ENCODE data around the gene RHOD.
A peak's percentile ranks its signal among the peaks of the same experiment; 100 is the strongest.

Gene RHOD, protein sequence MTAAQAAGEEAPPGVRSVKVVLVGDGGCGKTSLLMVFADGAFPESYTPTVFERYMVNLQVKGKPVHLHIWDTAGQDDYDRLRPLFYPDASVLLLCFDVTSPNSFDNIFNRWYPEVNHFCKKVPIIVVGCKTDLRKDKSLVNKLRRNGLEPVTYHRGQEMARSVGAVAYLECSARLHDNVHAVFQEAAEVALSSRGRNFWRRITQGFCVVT

DNA sequence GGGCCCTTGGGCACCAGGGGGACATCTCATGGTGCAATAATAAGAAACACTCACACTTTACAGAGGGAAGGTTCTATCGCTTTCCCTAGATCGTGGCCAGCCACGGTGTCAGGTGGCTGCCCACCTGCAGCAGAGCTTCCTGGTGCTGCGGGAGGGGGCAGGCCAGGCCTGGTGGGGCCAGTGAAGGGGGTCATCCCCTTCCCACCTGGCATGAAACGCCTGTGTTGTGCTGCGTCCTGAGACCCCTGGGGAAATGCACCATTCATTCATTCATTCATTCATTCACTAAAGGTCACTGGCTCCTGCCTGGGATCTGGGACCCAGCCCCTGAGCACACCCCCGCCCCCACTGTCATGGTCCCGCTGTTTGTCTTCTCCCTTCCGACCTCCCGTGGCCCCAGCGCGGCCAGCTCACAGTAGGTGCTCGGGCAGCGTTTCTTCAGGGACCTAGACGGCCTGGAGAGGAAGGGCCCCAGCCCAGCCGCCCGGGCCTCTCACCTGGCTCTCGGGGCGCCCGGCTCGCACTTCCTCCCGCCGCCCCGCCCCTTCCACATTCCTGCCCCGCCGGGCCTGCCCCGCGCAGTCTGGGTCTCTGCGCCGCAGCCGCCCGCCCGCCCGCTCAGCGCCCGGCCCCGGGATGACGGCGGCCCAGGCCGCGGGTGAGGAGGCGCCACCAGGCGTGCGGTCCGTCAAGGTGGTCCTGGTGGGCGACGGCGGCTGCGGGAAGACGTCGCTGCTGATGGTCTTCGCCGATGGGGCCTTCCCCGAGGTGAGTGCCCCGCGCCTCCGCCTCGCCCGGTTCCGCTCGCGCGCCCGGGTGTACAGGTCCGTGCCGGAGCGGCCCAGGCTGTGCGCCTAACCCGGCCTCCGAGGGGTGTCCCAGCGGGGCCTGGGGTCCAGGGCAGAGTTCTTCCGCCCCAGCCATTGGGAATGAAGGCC, at the start of gene RHOD:
RHOD (plus strand) TSS at position 581 of the 938 bp plus-strand sequence; CDS start at position 637, 56 bp downstream.
- TF ChIP-seq, protein P1, sequence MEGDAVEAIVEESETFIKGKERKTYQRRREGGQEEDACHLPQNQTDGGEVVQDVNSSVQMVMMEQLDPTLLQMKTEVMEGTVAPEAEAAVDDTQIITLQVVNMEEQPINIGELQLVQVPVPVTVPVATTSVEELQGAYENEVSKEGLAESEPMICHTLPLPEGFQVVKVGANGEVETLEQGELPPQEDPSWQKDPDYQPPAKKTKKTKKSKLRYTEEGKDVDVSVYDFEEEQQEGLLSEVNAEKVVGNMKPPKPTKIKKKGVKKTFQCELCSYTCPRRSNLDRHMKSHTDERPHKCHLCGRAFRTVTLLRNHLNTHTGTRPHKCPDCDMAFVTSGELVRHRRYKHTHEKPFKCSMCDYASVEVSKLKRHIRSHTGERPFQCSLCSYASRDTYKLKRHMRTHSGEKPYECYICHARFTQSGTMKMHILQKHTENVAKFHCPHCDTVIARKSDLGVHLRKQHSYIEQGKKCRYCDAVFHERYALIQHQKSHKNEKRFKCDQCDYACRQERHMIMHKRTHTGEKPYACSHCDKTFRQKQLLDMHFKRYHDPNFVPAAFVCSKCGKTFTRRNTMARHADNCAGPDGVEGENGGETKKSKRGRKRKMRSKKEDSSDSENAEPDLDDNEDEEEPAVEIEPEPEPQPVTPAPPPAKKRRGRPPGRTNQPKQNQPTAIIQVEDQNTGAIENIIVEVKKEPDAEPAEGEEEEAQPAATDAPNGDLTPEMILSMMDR (conservative IDR thresholded peaks at IDR 0.05; ENCODE audit: control insufficient read depth, insufficient read depth, low read depth, low read length): no peak
- H3K4me3 ChIP-seq (ENCODE audit: control insufficient read depth, low read depth, low read length): peak within 1 kb of the TSS; percentile 53
- no peak for DNase-seq (ENCODE audit: low read depth)

DNA sequence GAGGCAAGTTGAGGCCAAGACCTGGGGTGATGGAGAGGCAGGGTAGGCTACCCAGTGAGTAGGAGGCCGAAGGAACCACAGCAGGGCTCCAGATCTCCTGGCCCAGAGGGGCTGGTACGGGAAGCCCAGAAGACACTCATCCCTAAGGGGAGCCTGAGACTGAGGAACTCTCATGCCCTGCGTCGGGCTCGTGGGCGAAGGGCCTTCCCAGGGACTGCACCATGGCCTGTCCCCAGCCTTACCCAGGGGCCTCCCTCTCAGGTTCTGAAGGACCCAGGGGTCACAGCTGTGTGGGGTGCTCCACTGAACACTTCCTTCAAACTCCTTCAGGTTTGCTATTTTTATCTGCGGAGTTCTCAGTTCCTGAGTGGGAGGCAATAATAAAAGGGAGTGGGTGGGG, 49.5 kb upstream of the RHOD start:
- TF ChIP-seq, protein P1 (conservative IDR thresholded peaks at IDR 0.05; ENCODE audit: control insufficient read depth, insufficient read depth, low read depth, low read length): no peak
- H3K4me3 ChIP-seq (ENCODE audit: control insufficient read depth, low read depth, low read length): no peak overlapping the region
- no peak for DNase-seq (ENCODE audit: low read depth)

DNA sequence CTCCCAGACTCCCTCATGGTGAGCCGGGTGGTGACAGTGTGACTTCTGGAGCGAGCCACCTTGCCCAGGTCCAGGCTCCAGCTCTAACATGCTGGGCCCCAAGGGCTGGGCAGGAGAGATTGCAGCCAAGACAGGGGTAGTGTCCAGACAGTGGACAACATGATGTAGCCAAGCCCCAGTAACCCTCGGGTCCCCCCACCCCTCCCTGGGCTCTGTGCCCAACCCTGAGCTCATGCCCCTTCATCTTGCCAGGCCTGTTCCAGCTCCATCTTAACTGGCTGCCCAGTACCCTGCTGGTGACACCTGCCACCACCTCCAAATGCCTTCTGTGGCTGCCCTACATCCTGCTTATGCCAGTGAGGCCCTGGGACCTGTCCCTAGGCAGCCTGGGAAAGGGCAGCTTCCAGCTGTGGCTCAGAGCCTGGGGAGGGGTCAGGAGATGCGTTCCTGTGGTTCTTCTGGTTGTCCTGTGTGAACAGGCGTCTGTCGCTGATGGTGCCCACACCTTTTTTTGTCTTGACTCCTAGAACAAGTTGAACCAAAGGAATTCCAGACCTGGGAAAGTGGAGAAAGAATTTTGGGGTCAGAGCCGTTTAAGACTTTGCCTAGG, 46.2 kb upstream of the RHOD start:
- DNase-seq (ENCODE audit: low read depth): no peak
- TF ChIP-seq, protein P1 (conservative IDR thresholded peaks at IDR 0.05; ENCODE audit: control insufficient read depth, insufficient read depth, low read depth, low read length): no peak
- H3K4me3 ChIP-seq (ENCODE audit: control insufficient read depth, low read depth, low read length): no peak overlapping the region

DNA sequence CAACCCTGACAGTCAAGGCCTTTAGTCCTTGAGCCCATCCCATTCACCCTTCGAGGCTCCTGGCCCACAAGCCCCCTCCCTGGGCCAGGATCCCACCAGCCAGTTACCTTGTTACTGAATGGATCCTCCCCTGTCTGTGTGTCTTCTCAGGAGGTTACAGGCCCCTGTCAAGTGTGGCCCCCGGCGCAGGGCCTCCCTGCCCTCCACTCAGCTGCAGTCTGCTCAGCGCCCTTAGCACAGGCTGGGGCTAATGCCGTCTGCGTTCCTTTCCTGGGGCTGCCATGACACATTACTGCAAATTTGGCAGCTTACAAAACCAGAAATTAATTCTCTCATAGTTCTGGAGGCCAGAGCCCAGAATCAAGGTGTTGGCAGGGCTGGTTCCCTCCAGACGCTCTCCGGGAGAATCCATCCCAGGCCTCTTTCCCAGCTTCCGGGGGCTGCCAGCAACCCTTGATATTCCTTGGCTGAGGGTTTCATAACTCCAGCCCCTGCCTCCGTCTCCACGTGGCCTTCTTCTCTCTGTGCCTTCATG, 43.1 kb upstream of the RHOD start:
- TF ChIP-seq, protein P1 (conservative IDR thresholded peaks at IDR 0.05; ENCODE audit: control insufficient read depth, insufficient read depth, low read depth, low read length): no peak
- DNase-seq (ENCODE audit: low read depth): no peak
- H3K4me3 ChIP-seq (ENCODE audit: control insufficient read depth, low read depth, low read length): no peak overlapping the region

DNA sequence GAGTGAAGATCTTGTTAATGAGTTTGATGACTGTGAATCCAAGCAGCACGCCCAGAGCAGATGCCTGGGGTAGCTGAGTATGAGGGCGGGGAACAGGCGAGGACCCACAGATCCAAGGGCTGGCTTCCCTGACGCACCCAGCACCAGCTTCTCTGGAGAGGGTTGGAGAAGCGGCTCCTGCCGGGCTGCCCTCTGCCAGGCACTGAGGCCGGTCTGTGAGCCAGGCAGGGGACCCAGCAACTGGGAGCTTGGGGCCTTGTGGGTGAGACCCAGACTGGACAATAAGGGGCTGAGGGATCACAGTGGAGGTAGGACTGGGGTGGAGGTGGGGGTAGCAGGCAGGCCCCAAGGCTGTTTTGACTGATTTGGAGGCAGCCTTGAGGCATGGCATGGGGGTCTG, 42.3 kb upstream of the RHOD start:
- H3K4me3 ChIP-seq (ENCODE audit: control insufficient read depth, low read depth, low read length): no peak overlapping the region
- TF ChIP-seq, protein P1 (conservative IDR thresholded peaks at IDR 0.05; ENCODE audit: control insufficient read depth, insufficient read depth, low read depth, low read length): no peak
- no peak for DNase-seq (ENCODE audit: low read depth)

DNA sequence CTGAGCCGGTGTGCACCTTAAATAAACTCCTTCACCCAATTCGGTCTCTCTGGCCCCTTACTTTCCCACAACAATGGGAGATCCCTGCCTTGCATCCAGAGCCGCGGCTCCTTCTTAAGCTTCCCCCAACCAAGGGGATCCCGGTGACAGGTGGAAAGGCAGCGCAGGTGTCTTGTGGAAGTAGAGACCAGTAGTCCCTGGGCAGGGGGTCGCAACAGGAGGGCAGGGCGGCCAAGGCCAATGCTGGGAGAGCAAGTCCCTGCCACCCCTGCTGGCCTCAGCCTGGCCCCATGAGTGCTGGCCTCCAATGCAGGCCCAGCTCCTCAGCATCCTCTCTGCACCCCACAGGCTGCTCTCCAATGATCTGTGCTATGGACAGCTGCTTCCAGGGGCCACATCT, 41.6 kb upstream of the RHOD start:
- TF ChIP-seq, protein P1 (conservative IDR thresholded peaks at IDR 0.05; ENCODE audit: control insufficient read depth, insufficient read depth, low read depth, low read length): no peak
- DNase-seq (ENCODE audit: low read depth): no peak
- H3K4me3 ChIP-seq (ENCODE audit: control insufficient read depth, low read depth, low read length): no peak overlapping the region
